Right lobe of liver (tissue), 4 donors: ENCODE measurements around the gene MTHFR.

Experiments
- CTCF ChIP-seq, 4 donors: fragments of 200-600 bp in 3 of 4; fragments of 450-650 bp in 1 of 4; IDR thresholded peaks; one replicate each; pipeline versions ENCODE4 v1.5.1 to v1.8.0; 2016 to 2022; ENCODE audit warnings: antibody characterized with exemption in 4 of 4, mild to moderate bottlenecking in 2 of 4
- POLR2A ChIP-seq: fragments of 450-650 bp; IDR thresholded peaks from one replicate; pipeline ENCODE4 v1.6.1; 2017; ENCODE audit warnings: antibody characterized with exemption, mild to moderate bottlenecking
- donor health status: DM: no; HTN: no; CAD: no.
- donor health status: DM: no; HTN: no; CAD: no.
- donor health status: DM: no; HTN: yes; CAD: no.

GRCh38 chr1:11813021-11813420 lies 7.3 kb upstream of the MTHFR start:
- no peak for TF ChIP-seq CTCF (IDR thresholded peaks at IDR 0.05)
- no peak for TF ChIP-seq POLR2A
